ENCODE results near the gene RAB7A.
"Not testable (repeated sequence)": the region's sequence is repeated elsewhere in the genome, so short reads cannot be mapped to it uniquely, and the experiment has no call there.

Gene RAB7A

GRCh38 chr3:128761392-128761791 lies 35.4 kb downstream of the RAB7A start:
- H3K27ac Mint-ChIP-seq = no peak overlapping the region

GRCh38 chr3:128763967-128764366 lies 38.0 kb downstream of the RAB7A start:
- no peak for ATAC-seq
- Mint-ChIP-seq H3K27me3 (no peaks in the 10 kb centered on the region), H3K9me3 (no peaks in the 10 kb centered on the region), H3K36me3 (peaks cover 13% of the 10 kb centered on the region), H3K4me1 (peaks cover 69% of the 10 kb centered on the region), H3K4me3 (no peak overlapping the region), H3K27ac (no peak overlapping the region)

More at GRCh38 chr3:128761392-128761791, 35.4 kb downstream of the RAB7A start:
- peaks cover 53% of the 10 kb centered on the region for H3K4me1 Mint-ChIP-seq
- no peaks in the 10 kb centered on the region for H3K9me3 Mint-ChIP-seq
- ATAC-seq = no peak
- H3K4me3 Mint-ChIP-seq = no peak overlapping the region
- H3K27me3 Mint-ChIP-seq = no peaks in the 10 kb centered on the region
- peaks cover 19% of the 10 kb centered on the region for H3K36me3 Mint-ChIP-seq

- Mint-ChIP-seq H3K4me1 (peaks cover 69% of the 10 kb centered on the region), H3K9me3 (no peaks in the 10 kb centered on the region), H3K27me3 (no peaks in the 10 kb centered on the region), H3K36me3 (peaks cover 13% of the 10 kb centered on the region), H3K27ac (no peak overlapping the region), H3K4me3 (no peak overlapping the region)
- ATAC-seq = no peak
Measured at GRCh38 chr3:128764863-128765262, 38.9 kb downstream of the RAB7A start.

DNA sequence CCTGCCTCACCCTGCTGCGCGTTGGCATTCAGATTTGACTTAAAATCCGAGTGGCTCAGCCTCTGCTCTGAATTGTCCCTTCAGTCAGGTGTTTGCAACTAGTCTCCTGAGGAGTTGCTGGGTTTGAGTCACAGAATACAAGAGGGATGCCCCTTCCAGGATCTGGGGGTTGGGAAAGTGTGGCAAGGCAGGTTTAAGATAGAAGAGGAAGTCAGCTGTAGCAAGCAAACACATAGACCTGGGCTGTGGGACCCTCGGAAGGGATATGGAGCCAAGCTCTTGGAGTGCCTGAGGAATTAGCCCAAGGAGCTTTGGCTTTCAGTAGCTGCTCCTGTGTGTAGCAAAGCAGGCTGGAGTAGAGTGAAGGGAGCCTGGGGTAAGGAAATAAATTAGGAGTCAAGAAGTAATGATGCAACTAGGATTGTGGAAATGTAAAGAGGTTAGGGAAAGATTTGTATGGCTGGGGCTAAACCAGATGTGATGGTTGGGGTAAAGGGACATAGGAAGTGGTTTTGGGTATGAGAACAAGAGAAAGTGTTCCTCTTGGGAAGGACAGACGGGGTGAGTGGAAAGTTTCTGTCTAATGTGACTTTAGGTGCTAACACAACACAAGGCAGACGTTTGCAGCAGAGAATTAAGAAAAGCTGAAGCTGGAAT lies 41.2 kb downstream of the RAB7A start:
- Mint-ChIP-seq H3K27me3 (no peaks in the 10 kb centered on the region), H3K4me3 (no peak overlapping the region), H3K27ac (peak overlapping the region; percentile 13), H3K4me1 (peaks cover 70% of the 10 kb centered on the region), H3K36me3 (peaks cover 21% of the 10 kb centered on the region), H3K9me3 (no peaks in the 10 kb centered on the region)
- ATAC-seq = no peak

- Mint-ChIP-seq H3K4me1 (peaks cover 71% of the 10 kb centered on the region), H3K9me3 (no peaks in the 10 kb centered on the region), H3K4me3 (no peak overlapping the region), H3K27ac (no peak overlapping the region), H3K36me3 (peaks cover 27% of the 10 kb centered on the region), H3K27me3 (no peaks in the 10 kb centered on the region)
- no peak for ATAC-seq
Measured at GRCh38 chr3:128768471-128768870, 42.5 kb downstream of the RAB7A start.

DNA sequence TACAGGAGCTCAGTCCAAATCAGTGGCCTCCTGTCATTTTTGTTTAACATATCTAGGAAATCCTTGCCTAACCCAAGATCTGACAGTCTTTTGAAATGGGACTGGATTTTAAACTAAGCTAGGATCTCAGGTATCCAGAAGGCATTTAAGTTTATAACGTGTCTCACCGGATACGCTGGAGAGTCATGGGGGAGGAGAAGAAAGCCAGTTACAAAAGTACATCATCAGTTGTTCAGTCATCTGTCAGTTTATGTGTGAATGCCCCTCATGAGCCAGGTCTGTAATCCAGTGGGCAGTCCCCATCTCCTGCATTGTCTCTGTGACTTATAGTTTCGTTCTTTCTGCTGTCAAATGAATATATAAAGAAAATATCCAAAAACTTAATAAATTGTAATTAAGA lies 44.4 kb downstream of the RAB7A start:
- Mint-ChIP-seq H3K9me3 (no peaks in the 10 kb centered on the region), H3K4me3 (no peak overlapping the region), H3K27me3 (no peaks in the 10 kb centered on the region), H3K27ac (no peak overlapping the region), H3K36me3 (peaks cover 20% of the 10 kb centered on the region), H3K4me1 (peaks cover 70% of the 10 kb centered on the region)
- no peak for ATAC-seq

DNA sequence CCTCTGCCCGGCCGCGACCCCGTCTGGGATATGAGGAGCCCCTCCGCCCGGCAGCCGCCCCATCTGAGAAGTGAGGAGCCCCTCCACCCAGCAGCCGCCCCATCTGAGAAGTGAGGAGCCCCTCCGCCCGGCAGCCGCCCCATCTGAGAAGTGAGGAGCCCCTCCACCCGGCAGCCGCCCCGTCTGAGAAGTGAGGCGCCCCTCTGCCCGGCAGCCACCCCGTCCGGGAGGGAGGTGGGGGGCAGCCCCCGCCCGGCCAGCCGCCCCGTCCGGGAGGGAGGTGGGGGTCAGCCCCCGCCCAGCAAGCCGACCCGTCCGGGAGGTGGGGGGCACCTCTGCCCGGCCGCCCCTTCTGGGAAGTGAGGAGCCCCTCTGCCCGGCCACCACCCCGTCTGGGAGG lies 47.2 kb downstream of the RAB7A start:
- not testable (repeated sequence) for ATAC-seq, H3K27me3 Mint-ChIP-seq

GRCh38 chr3:128773592-128773991 lies 47.6 kb downstream of the RAB7A start:
- not testable (repeated sequence) for H3K9me3 Mint-ChIP-seq, H3K4me3 Mint-ChIP-seq, H3K27ac Mint-ChIP-seq, H3K27me3 Mint-ChIP-seq, ATAC-seq
- Mint-ChIP-seq H3K4me1 (peaks cover 65% of the 10 kb centered on the region), H3K36me3 (peaks cover 27% of the 10 kb centered on the region)

More for the DNA sequence above, 47.2 kb downstream of the RAB7A start:
- Mint-ChIP-seq H3K36me3 (peaks cover 27% of the 10 kb centered on the region), H3K4me1 (peaks cover 65% of the 10 kb centered on the region)
- H3K4me3 Mint-ChIP-seq, H3K9me3 Mint-ChIP-seq, H3K27ac Mint-ChIP-seq: not testable (repeated sequence)

GRCh38 chr3:128775241-128775640 lies 49.3 kb downstream of the RAB7A start:
- H3K27ac Mint-ChIP-seq = no peak overlapping the region
- H3K36me3 Mint-ChIP-seq = peaks cover 27% of the 10 kb centered on the region
- H3K9me3 Mint-ChIP-seq = no peaks in the 10 kb centered on the region
- H3K4me1 Mint-ChIP-seq = peaks cover 62% of the 10 kb centered on the region
- H3K4me3 Mint-ChIP-seq = no peak overlapping the region
- H3K27me3 Mint-ChIP-seq = no peaks in the 10 kb centered on the region
- ATAC-seq = no peak

GRCh38 chr3:128775906-128776542 lies 50.0 kb downstream of the RAB7A start:
- no peaks in the 10 kb centered on the region for H3K9me3 Mint-ChIP-seq
- H3K36me3 Mint-ChIP-seq = peaks cover 27% of the 10 kb centered on the region
- no peak for ATAC-seq
- H3K4me3 Mint-ChIP-seq = no peak overlapping the region
- H3K27me3 Mint-ChIP-seq = no peaks in the 10 kb centered on the region
- no peak overlapping the region for H3K27ac Mint-ChIP-seq
- H3K4me1 Mint-ChIP-seq = peaks cover 69% of the 10 kb centered on the region

GRCh38 chr3:128780101-128780837 lies 54.3 kb downstream of the RAB7A start:
- Mint-ChIP-seq H3K9me3 (no peaks in the 10 kb centered on the region), H3K27ac (peak overlapping the region; percentile 11), H3K4me3 (no peak overlapping the region)

DNA sequence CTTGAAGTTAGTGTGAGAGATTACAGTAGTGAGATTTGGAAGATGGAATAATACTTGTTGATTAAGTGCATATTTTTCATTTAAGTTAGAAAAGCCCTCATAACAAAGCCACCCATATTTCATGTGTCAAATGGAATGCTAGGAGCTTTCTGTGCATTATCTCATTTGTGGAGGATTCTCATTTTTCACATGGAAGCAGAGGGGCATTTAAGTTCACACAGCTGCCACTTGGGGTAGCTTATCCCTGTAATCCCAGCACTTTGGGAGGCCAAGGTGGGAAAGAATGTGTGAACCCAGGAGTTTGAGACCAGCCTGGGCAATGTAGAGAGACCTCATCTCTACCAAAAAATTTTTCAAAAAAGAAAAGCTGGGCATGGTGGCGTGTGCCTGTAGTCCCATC lies 55.2 kb downstream of the RAB7A start:
- Mint-ChIP-seq H3K4me1 (peaks cover 83% of the 10 kb centered on the region), H3K9me3 (no peaks in the 10 kb centered on the region), H3K27ac (peak overlapping the region; percentile 11), H3K4me3 (no peak overlapping the region), H3K36me3 (peaks cover 16% of the 10 kb centered on the region), H3K27me3 (no peaks in the 10 kb centered on the region)
- no peak for ATAC-seq

More at GRCh38 chr3:128780101-128780837, 54.3 kb downstream of the RAB7A start:
- no peak for ATAC-seq
- Mint-ChIP-seq H3K36me3 (peaks cover 14% of the 10 kb centered on the region), H3K4me1 (peaks cover 85% of the 10 kb centered on the region), H3K27me3 (no peaks in the 10 kb centered on the region)

GRCh38 chr3:128782282-128783146 lies 56.5 kb downstream of the RAB7A start:
- no peaks in the 10 kb centered on the region for H3K9me3 Mint-ChIP-seq
- peaks cover 89% of the 10 kb centered on the region for H3K4me1 Mint-ChIP-seq
- peaks cover 16% of the 10 kb centered on the region for H3K36me3 Mint-ChIP-seq
- ATAC-seq = no peak
- H3K27me3 Mint-ChIP-seq = no peaks in the 10 kb centered on the region
- H3K4me3 Mint-ChIP-seq = no peak overlapping the region
- no peak overlapping the region for H3K27ac Mint-ChIP-seq

DNA sequence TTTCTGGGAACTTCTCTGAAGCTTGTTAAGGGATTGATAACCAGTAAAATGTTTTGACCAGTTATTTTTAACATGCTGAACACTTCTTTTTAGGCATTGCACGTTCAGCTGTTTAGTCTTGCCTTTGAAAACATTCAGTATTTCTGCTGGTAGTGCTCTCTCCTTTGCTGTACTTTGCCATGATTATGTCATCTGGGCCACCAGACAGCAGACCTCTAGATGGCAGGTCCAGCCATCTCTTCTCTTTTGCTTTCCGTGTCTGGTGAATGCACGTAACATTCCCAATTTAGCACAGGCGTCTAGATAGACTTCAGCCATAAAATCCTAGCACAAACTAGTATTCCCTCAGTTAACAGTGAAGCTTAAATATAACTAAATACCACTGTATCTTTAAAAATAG lies 57.8 kb downstream of the RAB7A start:
- ATAC-seq = no peak
- H3K27me3 Mint-ChIP-seq = no peaks in the 10 kb centered on the region
- peaks cover 16% of the 10 kb centered on the region for H3K36me3 Mint-ChIP-seq
- H3K4me3 Mint-ChIP-seq = no peak overlapping the region
- no peaks in the 10 kb centered on the region for H3K9me3 Mint-ChIP-seq
- peak overlapping the region; percentile 50 for H3K27ac Mint-ChIP-seq
- peaks cover 89% of the 10 kb centered on the region for H3K4me1 Mint-ChIP-seq

GRCh38 chr3:128784232-128784631 lies 58.2 kb downstream of the RAB7A start:
- Mint-ChIP-seq H3K27me3 (no peaks in the 10 kb centered on the region), H3K4me3 (no peak overlapping the region), H3K36me3 (peaks cover 16% of the 10 kb centered on the region), H3K27ac (peak overlapping the region; percentile 50), H3K4me1 (peaks cover 90% of the 10 kb centered on the region), H3K9me3 (no peaks in the 10 kb centered on the region)
- peak; percentile 48 for ATAC-seq
